Brain microvascular endothelial cell (primary cell): ENCODE results near the gene FZD10.

Source experiments
- DNase-seq: peaks from one replicate; pipeline ENCODE4 v3.0.0-alpha.2; 2020
- H3K27ac ChIP-seq: fragments of 250-450 bp; sonication (Bioruptor Pico); 2 replicates; pipeline ENCODE4 v1.5.1; 2020; ENCODE audit warnings: mild to moderate bottlenecking, moderate library complexity
- H3K27me3 ChIP-seq: fragments of 250-450 bp; sonication (Bioruptor Pico); replicated peaks from 2 replicates; pipeline ENCODE4 v1.5.1; 2020; ENCODE audit warnings: mild to moderate bottlenecking
- H3K36me3 ChIP-seq: fragments of 250-450 bp; sonication (Bioruptor Pico); replicated peaks from 2 replicates; pipeline ENCODE4 v1.5.1; 2020; ENCODE audit warnings: mild to moderate bottlenecking
- H3K4me3 ChIP-seq: 2 replicates; pipeline ENCODE4 v1.5.1; 2011; ENCODE audit warnings: low read depth, mild to moderate bottlenecking, control low read depth, low read length, moderate library complexity
- in situ Hi-C: cut with HindIII; loops from 2 replicates; pipeline ENCODE4 v1.10.0; 2017; ENCODE audit warnings: low sequenced_read_pairs, low pct_ligation_motif_present
- TF ChIP-seq, protein P1 (sequence below): IDR thresholded peaks from 2 replicates; pipeline ENCODE4 v1.5.1; 2011; ENCODE audit warnings: low read depth, mild to moderate bottlenecking, moderate library complexity, low read length, control low read depth, inconsistent platforms; ENCODE audit errors: missing control alignments

The FZD10 gene

GRCh38 chr12:130127912-130128789 lies 34.1 kb upstream of the FZD10 start:
- H3K4me3 ChIP-seq = no peak overlapping the region
- TF ChIP-seq, protein P1, sequence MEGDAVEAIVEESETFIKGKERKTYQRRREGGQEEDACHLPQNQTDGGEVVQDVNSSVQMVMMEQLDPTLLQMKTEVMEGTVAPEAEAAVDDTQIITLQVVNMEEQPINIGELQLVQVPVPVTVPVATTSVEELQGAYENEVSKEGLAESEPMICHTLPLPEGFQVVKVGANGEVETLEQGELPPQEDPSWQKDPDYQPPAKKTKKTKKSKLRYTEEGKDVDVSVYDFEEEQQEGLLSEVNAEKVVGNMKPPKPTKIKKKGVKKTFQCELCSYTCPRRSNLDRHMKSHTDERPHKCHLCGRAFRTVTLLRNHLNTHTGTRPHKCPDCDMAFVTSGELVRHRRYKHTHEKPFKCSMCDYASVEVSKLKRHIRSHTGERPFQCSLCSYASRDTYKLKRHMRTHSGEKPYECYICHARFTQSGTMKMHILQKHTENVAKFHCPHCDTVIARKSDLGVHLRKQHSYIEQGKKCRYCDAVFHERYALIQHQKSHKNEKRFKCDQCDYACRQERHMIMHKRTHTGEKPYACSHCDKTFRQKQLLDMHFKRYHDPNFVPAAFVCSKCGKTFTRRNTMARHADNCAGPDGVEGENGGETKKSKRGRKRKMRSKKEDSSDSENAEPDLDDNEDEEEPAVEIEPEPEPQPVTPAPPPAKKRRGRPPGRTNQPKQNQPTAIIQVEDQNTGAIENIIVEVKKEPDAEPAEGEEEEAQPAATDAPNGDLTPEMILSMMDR = no peak
- H3K36me3 ChIP-seq = no peaks in the 10 kb centered on the region
- DNase-seq = no peak
- no peaks in the 10 kb centered on the region for H3K27me3 ChIP-seq
- no peak overlapping the region for H3K27ac ChIP-seq
- in situ Hi-C loops = no loop called here

GRCh38 chr12:130128790-130129735 lies 33.2 kb upstream of the FZD10 start:
- no peak overlapping the region for H3K27ac ChIP-seq
- no peak for DNase-seq
- in situ Hi-C loops = no loop called here
- H3K4me3 ChIP-seq = no peak overlapping the region
- TF ChIP-seq, protein P1 = no peak
- no peaks in the 10 kb centered on the region for H3K36me3 ChIP-seq
- H3K27me3 ChIP-seq = no peaks in the 10 kb centered on the region

DNA sequence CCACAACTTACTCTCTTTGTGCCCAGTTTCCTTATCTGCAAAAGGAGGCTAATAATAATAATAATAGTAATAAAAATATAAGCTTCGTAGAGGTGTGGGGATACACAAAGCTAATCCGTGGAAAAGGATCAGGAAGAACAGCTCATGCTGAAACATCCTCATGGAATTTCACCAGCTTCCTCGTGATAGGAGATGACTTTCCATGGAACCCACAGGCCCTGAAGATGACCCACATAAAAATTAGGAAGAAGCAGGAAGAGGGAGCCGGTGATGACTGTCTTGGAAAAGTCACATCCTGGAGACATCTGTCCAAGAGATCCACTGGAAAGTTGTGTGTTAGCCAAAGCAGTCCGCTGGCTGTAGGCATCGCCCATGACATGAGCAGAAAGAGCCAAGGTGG lies 31.9 kb upstream of the FZD10 start:
- DNase-seq = no peak
- in situ Hi-C loops = no loop called here
- Histone ChIP-seq H3K27ac (no peak overlapping the region), H3K36me3 (no peaks in the 10 kb centered on the region), H3K27me3 (no peaks in the 10 kb centered on the region), H3K4me3 (no peak overlapping the region)
- TF ChIP-seq, protein P1 = no peak

- Histone ChIP-seq H3K27me3 (no peaks in the 10 kb centered on the region), H3K36me3 (no peaks in the 10 kb centered on the region), H3K4me3 (no peak overlapping the region), H3K27ac (no peak overlapping the region)
- in situ Hi-C loops = no loop called here
- TF ChIP-seq, protein P1 = no peak
- no peak for DNase-seq
Measured at GRCh38 chr12:130131025-130131424, 31.2 kb upstream of the FZD10 start.

GRCh38 chr12:130131801-130132200 lies 30.5 kb upstream of the FZD10 start:
- TF ChIP-seq, protein P1 = no peak

More at GRCh38 chr12:130131801-130132200, 30.5 kb upstream of the FZD10 start:
- Histone ChIP-seq H3K27ac (no peak overlapping the region), H3K27me3 (no peaks in the 10 kb centered on the region), H3K4me3 (no peak overlapping the region), H3K36me3 (no peaks in the 10 kb centered on the region)
- in situ Hi-C loops = no loop called here
- no peak for DNase-seq
